ENCODE results near the gene ANTXR2.

ANTXR2 gene

GRCh38 chr4:80043541-80043940, 29.5 kb downstream of the ANTXR2 start:
- Histone ChIP-seq H3K9me3 (ENCODE audit: control insufficient read depth, insufficient read depth, low read depth, low read length) (no peaks in the 10 kb centered on the region), H3K27ac (ENCODE audit: low read depth, low read length) (no peak overlapping the region), H3K9ac (ENCODE audit: low read length) (no peak overlapping the region), H3K36me3 (ENCODE audit: control insufficient read depth, insufficient read depth, low read length) (no peaks in the 10 kb centered on the region), H3K27me3 (ENCODE audit: control insufficient read depth, insufficient read depth, low read length) (no peaks in the 10 kb centered on the region), H3K4me1 (ENCODE audit: control insufficient read depth, insufficient read depth, low read length) (no peaks in the 10 kb centered on the region), H3K4me3 (ENCODE audit: low read depth, low read length) (no peak overlapping the region)

DNA sequence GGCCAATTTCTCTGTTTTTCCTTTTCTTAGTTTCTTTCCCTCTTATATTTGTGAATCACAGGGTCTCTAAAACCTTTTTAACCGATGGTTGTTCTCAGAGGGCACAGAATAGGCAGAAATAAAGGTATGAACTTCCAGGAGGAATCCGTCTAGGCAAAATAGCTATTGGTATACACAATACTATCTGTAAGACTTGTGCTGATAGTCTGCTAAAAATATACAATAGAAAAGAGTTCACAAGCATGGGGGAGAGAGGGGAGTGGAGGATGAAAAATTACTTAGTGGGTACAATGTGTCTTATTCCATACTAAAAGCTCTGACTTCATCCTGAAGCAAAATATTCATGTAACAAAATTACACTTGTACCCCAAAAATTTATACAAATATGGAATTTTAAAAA, 30.2 kb downstream of the ANTXR2 start:
- no peaks in the 10 kb centered on the region for H3K9me3 ChIP-seq (ENCODE audit: control insufficient read depth, insufficient read depth, low read depth, low read length)
- no peaks in the 10 kb centered on the region for H3K4me1 ChIP-seq (ENCODE audit: control insufficient read depth, insufficient read depth, low read length)
- no peak overlapping the region for H3K27ac ChIP-seq (ENCODE audit: low read depth, low read length)
- H3K27me3 ChIP-seq (ENCODE audit: control insufficient read depth, insufficient read depth, low read length) = no peaks in the 10 kb centered on the region
- H3K9ac ChIP-seq (ENCODE audit: low read length) = no peak overlapping the region
- no peaks in the 10 kb centered on the region for H3K36me3 ChIP-seq (ENCODE audit: control insufficient read depth, insufficient read depth, low read length)
- H3K4me3 ChIP-seq (ENCODE audit: low read depth, low read length) = no peak overlapping the region

DNA sequence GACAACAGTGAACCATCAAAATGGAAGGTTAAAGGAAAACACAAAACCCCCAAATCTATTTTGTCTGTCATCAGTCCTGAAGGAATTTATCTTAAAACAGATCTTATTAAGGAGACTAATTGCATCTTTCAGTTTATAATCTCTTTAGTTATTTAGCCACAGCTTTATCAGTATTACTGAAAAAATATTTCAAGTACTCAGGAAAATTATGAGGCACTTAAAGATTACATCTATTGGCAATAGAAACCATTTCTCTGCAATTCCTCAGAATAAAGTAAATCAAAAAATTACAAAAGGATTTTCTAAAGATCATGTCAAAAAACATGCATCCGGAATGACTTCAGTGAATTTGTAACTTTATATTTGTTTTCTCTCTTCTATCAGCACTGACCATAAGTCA, 35.2 kb downstream of the ANTXR2 start:
- Histone ChIP-seq H3K36me3 (ENCODE audit: control insufficient read depth, insufficient read depth, low read length) (no peaks in the 10 kb centered on the region), H3K27me3 (ENCODE audit: control insufficient read depth, insufficient read depth, low read length) (no peaks in the 10 kb centered on the region), H3K27ac (ENCODE audit: low read depth, low read length) (no peak overlapping the region), H3K4me1 (ENCODE audit: control insufficient read depth, insufficient read depth, low read length) (no peaks in the 10 kb centered on the region), H3K9ac (ENCODE audit: low read length) (no peak overlapping the region), H3K9me3 (ENCODE audit: control insufficient read depth, insufficient read depth, low read depth, low read length) (no peaks in the 10 kb centered on the region), H3K4me3 (ENCODE audit: low read depth, low read length) (no peak overlapping the region)

- H3K4me3 ChIP-seq (ENCODE audit: low read depth, low read length) = no peak overlapping the region
- H3K4me1 ChIP-seq (ENCODE audit: control insufficient read depth, insufficient read depth, low read length) = no peaks in the 10 kb centered on the region
- no peak overlapping the region for H3K27ac ChIP-seq (ENCODE audit: low read depth, low read length)
- no peaks in the 10 kb centered on the region for H3K36me3 ChIP-seq (ENCODE audit: control insufficient read depth, insufficient read depth, low read length)
- H3K27me3 ChIP-seq (ENCODE audit: control insufficient read depth, insufficient read depth, low read length) = no peaks in the 10 kb centered on the region
- no peaks in the 10 kb centered on the region for H3K9me3 ChIP-seq (ENCODE audit: control insufficient read depth, insufficient read depth, low read depth, low read length)
- no peak overlapping the region for H3K9ac ChIP-seq (ENCODE audit: low read length)
These were observed 35.9 kb downstream of the ANTXR2 start for GRCh38 chr4:80036949-80037685.

- no peaks in the 10 kb centered on the region for H3K9me3 ChIP-seq (ENCODE audit: control insufficient read depth, insufficient read depth, low read depth, low read length)
- no peak overlapping the region for H3K27ac ChIP-seq (ENCODE audit: low read depth, low read length)
- H3K9ac ChIP-seq (ENCODE audit: low read length) = no peak overlapping the region
- no peak overlapping the region for H3K4me3 ChIP-seq (ENCODE audit: low read depth, low read length)
- no peaks in the 10 kb centered on the region for H3K27me3 ChIP-seq (ENCODE audit: control insufficient read depth, insufficient read depth, low read length)
- H3K4me1 ChIP-seq (ENCODE audit: control insufficient read depth, insufficient read depth, low read length) = no peaks in the 10 kb centered on the region
- H3K36me3 ChIP-seq (ENCODE audit: control insufficient read depth, insufficient read depth, low read length) = no peaks in the 10 kb centered on the region
These were observed 36.7 kb downstream of the ANTXR2 start for GRCh38 chr4:80036306-80036705.

DNA sequence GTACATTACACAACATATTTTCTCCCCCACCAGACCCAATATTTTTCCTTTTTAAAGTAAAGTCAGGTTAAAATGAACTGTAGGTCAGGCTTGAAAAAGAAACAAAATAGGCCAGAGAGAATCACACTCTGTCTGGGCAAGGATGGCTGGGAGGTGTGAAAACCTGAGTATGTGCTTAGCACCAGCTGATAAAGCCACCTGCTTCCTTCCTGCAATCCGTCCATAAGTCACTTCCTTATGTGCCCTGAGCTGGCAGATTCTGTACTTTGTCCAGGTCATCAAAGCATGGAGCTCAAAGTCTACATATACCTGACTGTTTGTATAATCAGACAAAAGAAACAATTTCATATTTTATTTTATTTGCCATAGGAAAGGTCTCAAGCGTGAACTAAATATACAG, 37.7 kb downstream of the ANTXR2 start:
- H3K36me3 ChIP-seq (ENCODE audit: control insufficient read depth, insufficient read depth, low read length) = no peaks in the 10 kb centered on the region
- no peak overlapping the region for H3K4me3 ChIP-seq (ENCODE audit: low read depth, low read length)
- H3K9me3 ChIP-seq (ENCODE audit: control insufficient read depth, insufficient read depth, low read depth, low read length) = no peaks in the 10 kb centered on the region
- no peak overlapping the region for H3K27ac ChIP-seq (ENCODE audit: low read depth, low read length)
- H3K4me1 ChIP-seq (ENCODE audit: control insufficient read depth, insufficient read depth, low read length) = no peaks in the 10 kb centered on the region
- H3K27me3 ChIP-seq (ENCODE audit: control insufficient read depth, insufficient read depth, low read length) = no peaks in the 10 kb centered on the region
- no peak overlapping the region for H3K9ac ChIP-seq (ENCODE audit: low read length)

DNA sequence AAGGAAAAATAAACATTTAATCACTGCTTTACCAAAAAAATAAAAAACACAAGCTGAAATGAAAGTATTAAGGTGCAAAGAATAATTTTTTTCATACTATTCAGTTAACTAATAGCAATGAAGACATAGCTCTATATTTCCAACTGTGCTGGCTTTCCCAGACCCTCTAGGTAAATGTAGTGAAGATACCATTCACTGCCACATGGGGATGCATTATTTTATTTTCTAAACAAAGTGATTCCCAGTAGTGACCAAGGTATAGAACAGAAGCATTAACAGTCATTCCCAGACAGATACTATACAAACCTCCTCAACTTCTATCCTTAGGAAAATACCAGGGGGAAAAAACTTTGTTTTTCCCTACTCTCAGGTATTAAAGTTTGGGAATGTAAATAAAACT, 39.4 kb downstream of the ANTXR2 start:
- Histone ChIP-seq H3K4me1 (ENCODE audit: control insufficient read depth, insufficient read depth, low read length) (no peaks in the 10 kb centered on the region), H3K27ac (ENCODE audit: low read depth, low read length) (no peak overlapping the region), H3K36me3 (ENCODE audit: control insufficient read depth, insufficient read depth, low read length) (no peaks in the 10 kb centered on the region), H3K9ac (ENCODE audit: low read length) (no peak overlapping the region), H3K4me3 (ENCODE audit: low read depth, low read length) (no peak overlapping the region), H3K9me3 (ENCODE audit: control insufficient read depth, insufficient read depth, low read depth, low read length) (no peaks in the 10 kb centered on the region), H3K27me3 (ENCODE audit: control insufficient read depth, insufficient read depth, low read length) (no peaks in the 10 kb centered on the region)

DNA sequence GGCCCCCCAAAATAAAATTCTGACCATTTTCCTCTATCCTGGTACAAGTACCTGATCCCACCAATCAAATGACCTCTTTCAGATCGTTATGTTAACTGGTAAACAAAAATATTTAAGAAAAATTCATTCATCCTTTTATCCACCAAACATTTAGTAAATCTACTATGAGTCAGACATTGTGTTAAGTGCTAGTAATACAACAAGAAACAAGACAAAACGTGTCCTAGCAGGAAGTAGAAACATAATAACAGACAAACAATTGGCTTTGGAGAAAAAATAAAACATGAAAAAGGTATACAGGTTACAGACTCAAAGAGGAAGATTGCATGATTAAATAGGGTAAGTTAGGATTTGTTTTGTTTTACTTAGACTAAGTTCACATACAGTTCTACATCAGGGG, 43.7 kb downstream of the ANTXR2 start:
- Histone ChIP-seq H3K27me3 (ENCODE audit: control insufficient read depth, insufficient read depth, low read length) (no peaks in the 10 kb centered on the region), H3K36me3 (ENCODE audit: control insufficient read depth, insufficient read depth, low read length) (no peaks in the 10 kb centered on the region), H3K9me3 (ENCODE audit: control insufficient read depth, insufficient read depth, low read depth, low read length) (no peaks in the 10 kb centered on the region), H3K4me1 (ENCODE audit: control insufficient read depth, insufficient read depth, low read length) (no peaks in the 10 kb centered on the region), H3K9ac (ENCODE audit: low read length) (no peak overlapping the region), H3K27ac (ENCODE audit: low read depth, low read length) (no peak overlapping the region), H3K4me3 (ENCODE audit: low read depth, low read length) (no peak overlapping the region)

- H3K36me3 ChIP-seq (ENCODE audit: control insufficient read depth, insufficient read depth, low read length) = no peaks in the 10 kb centered on the region
These were observed 45.4 kb downstream of the ANTXR2 start for GRCh38 chr4:80027611-80028010.

DNA sequence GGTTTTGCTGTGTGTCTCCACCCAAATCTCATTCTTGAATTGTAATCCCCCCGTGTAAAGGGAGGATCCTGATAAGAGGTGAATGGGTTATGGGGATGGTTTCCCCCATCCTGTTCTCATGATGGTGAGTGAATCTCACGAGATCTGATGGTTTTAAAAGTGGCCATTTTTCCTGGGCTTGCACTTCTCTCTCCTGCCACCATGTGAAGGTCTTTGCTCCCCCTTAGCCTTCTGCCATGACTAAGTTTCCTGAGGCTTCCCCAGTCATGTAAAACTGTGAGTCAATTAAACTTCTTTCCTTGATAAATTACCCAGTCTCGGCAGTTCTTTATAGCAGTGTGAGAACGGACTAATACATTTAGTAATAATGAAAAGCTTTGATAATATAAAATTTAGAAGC, 46.9 kb downstream of the ANTXR2 start:
- Histone ChIP-seq H3K9me3 (ENCODE audit: control insufficient read depth, insufficient read depth, low read depth, low read length) (no peaks in the 10 kb centered on the region), H3K4me3 (ENCODE audit: low read depth, low read length) (no peak overlapping the region), H3K36me3 (ENCODE audit: control insufficient read depth, insufficient read depth, low read length) (no peaks in the 10 kb centered on the region), H3K9ac (ENCODE audit: low read length) (no peak overlapping the region), H3K27me3 (ENCODE audit: control insufficient read depth, insufficient read depth, low read length) (no peaks in the 10 kb centered on the region), H3K27ac (ENCODE audit: low read depth, low read length) (no peak overlapping the region), H3K4me1 (ENCODE audit: control insufficient read depth, insufficient read depth, low read length) (no peaks in the 10 kb centered on the region)

More at GRCh38 chr4:80027611-80028010, 45.4 kb downstream of the ANTXR2 start:
- no peak overlapping the region for H3K27ac ChIP-seq (ENCODE audit: low read depth, low read length)
- H3K4me3 ChIP-seq (ENCODE audit: low read depth, low read length) = no peak overlapping the region
- H3K9ac ChIP-seq (ENCODE audit: low read length) = no peak overlapping the region
- no peaks in the 10 kb centered on the region for H3K4me1 ChIP-seq (ENCODE audit: control insufficient read depth, insufficient read depth, low read length)
- H3K9me3 ChIP-seq (ENCODE audit: control insufficient read depth, insufficient read depth, low read depth, low read length) = no peaks in the 10 kb centered on the region
- no peaks in the 10 kb centered on the region for H3K27me3 ChIP-seq (ENCODE audit: control insufficient read depth, insufficient read depth, low read length)

GRCh38 chr4:80024335-80024734, 48.7 kb downstream of the ANTXR2 start:
- no peaks in the 10 kb centered on the region for H3K4me1 ChIP-seq (ENCODE audit: control insufficient read depth, insufficient read depth, low read length)
- H3K9me3 ChIP-seq (ENCODE audit: control insufficient read depth, insufficient read depth, low read depth, low read length) = no peaks in the 10 kb centered on the region
- no peaks in the 10 kb centered on the region for H3K36me3 ChIP-seq (ENCODE audit: control insufficient read depth, insufficient read depth, low read length)
- H3K4me3 ChIP-seq (ENCODE audit: low read depth, low read length) = no peak overlapping the region
- H3K9ac ChIP-seq (ENCODE audit: low read length) = no peak overlapping the region
- H3K27me3 ChIP-seq (ENCODE audit: control insufficient read depth, insufficient read depth, low read length) = no peaks in the 10 kb centered on the region
- H3K27ac ChIP-seq (ENCODE audit: low read depth, low read length) = no peak overlapping the region
